ENCODE data around the gene WHRN. TPM values are rescaled to one million over a fixed set of nuclear protein-coding genes. Genes with fewer than 3 reads are reported as not detected.

Gene WHRN
- total RNA-seq, 6 donors from 2014 or later = 2.5 to 17.8 (median 5.6) TPM

DNA sequence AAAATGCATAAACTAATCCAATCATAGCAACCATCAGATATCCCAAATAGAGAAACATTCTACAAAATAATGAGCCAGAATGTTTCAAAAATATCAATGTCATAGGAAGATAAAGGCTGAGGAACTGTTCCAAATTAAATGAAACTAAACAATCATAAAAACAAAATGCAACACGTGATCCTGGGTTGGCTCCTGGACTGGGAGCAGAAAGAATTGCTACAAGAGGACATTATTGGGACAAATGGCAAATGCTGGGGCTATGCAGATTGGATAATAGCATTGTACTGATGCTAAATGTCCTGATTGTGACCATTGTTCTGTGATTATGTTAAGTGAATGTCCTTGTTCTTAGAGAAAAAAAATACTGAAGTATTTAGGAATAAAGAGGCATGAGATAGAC lies 63.3 kb downstream of the WHRN start:
- WGBS, 2 donors = 64 to 69% methylated on average over 1 of the region's 1 CpG
- TF ChIP-seq EP300 (IDR thresholded peaks at IDR 0.05) = no peak
- TF ChIP-seq POLR2AphosphoS5 (IDR thresholded peaks at IDR 0.05) = no peak
- no peak for TF ChIP-seq POLR2A (IDR thresholded peaks at IDR 0.05)
- TF ChIP-seq, protein P1, sequence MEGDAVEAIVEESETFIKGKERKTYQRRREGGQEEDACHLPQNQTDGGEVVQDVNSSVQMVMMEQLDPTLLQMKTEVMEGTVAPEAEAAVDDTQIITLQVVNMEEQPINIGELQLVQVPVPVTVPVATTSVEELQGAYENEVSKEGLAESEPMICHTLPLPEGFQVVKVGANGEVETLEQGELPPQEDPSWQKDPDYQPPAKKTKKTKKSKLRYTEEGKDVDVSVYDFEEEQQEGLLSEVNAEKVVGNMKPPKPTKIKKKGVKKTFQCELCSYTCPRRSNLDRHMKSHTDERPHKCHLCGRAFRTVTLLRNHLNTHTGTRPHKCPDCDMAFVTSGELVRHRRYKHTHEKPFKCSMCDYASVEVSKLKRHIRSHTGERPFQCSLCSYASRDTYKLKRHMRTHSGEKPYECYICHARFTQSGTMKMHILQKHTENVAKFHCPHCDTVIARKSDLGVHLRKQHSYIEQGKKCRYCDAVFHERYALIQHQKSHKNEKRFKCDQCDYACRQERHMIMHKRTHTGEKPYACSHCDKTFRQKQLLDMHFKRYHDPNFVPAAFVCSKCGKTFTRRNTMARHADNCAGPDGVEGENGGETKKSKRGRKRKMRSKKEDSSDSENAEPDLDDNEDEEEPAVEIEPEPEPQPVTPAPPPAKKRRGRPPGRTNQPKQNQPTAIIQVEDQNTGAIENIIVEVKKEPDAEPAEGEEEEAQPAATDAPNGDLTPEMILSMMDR (IDR thresholded peaks at IDR 0.05) = no peak
- Histone ChIP-seq H3K9me3 (no peaks in the 10 kb centered on the region), H3K27ac (no peak overlapping the region), H3K27me3 (no peaks in the 10 kb centered on the region), H3K4me3 (no peak overlapping the region), H3K36me3 (no peaks in the 10 kb centered on the region), H3K4me1 (no peaks in the 10 kb centered on the region)
- no peak for DNase-seq
- no peak for ATAC-seq (ENCODE audit: low FRiP score in 2 of 2)

DNA sequence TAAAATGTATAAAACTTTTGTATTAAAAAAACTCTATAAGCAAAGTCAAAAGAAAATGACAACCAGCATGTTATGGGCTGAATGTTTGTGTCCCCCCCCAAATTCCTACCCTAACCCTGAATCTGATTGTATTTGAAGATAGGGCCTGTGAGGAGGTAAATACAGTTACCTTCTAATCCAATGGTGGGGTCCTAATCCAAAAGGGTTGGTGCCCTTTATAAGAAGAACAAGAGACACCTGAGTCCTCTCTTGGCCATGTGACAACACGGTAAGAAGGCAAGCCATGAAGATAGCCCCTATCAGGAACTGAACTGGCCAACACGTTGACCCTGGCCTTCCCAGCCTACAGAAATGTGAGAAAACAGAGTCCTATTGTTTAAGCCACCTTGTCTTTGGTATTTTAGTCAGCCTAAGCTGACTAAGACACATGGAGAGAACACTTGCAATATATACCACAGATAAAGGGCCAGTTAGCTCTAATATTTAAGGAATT lies 67.8 kb downstream of the WHRN start:
- WGBS, 2 donors = 86 to 100% methylated on average over 2 of the region's 2 CpGs
- Histone ChIP-seq H3K4me1 (no peaks in the 10 kb centered on the region), H3K4me3 (no peak overlapping the region), H3K27me3 (no peaks in the 10 kb centered on the region), H3K36me3 (no peaks in the 10 kb centered on the region), H3K9me3 (no peaks in the 10 kb centered on the region), H3K27ac (no peak overlapping the region)
- DNase-seq (no peak), ATAC-seq (ENCODE audit: low FRiP score in 2 of 2) (no peak)
- TF ChIP-seq POLR2AphosphoS5 (IDR thresholded peaks at IDR 0.05) (no peak), POLR2A (IDR thresholded peaks at IDR 0.05) (no peak), EP300 (IDR thresholded peaks at IDR 0.05) (no peak)
- TF ChIP-seq, protein P1 (IDR thresholded peaks at IDR 0.05) = no peak

DNA sequence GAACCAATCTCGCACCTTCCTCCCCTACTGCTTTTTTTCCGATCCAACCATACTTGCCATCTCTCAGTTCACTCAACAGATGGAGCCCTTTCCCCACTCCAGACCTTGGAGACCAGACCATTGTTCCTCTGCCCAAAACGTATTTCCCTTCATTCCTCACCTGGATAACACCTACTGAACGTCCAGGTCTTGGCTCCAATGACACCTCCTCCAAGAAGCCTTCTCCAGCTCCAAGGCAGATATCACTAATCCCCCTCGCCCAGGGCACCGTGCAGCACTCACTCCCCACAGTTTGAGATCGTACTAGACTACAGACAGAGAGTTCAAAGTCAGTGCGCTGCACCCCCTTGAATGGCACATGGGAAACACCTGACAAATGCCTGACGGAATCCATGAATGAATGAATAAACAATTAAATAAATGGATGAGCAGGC lies 70.4 kb downstream of the WHRN start:
- Histone ChIP-seq H3K27ac (no peak overlapping the region), H3K4me1 (no peaks in the 10 kb centered on the region), H3K36me3 (no peaks in the 10 kb centered on the region), H3K4me3 (no peak overlapping the region), H3K27me3 (no peaks in the 10 kb centered on the region), H3K9me3 (no peaks in the 10 kb centered on the region)
- ATAC-seq (ENCODE audit: low FRiP score in 2 of 2) (no peak), DNase-seq (no peak)
- TF ChIP-seq EP300 (IDR thresholded peaks at IDR 0.05) (no peak), POLR2AphosphoS5 (IDR thresholded peaks at IDR 0.05) (no peak), POLR2A (IDR thresholded peaks at IDR 0.05) (no peak)
- TF ChIP-seq, protein P1 (IDR thresholded peaks at IDR 0.05) = peak in 3 of 6 experiments; percentile 7 to 19 (median 18)
- WGBS, 2 donors = 47 to 60% methylated on average over 9 of the region's 9 CpGs

DNA sequence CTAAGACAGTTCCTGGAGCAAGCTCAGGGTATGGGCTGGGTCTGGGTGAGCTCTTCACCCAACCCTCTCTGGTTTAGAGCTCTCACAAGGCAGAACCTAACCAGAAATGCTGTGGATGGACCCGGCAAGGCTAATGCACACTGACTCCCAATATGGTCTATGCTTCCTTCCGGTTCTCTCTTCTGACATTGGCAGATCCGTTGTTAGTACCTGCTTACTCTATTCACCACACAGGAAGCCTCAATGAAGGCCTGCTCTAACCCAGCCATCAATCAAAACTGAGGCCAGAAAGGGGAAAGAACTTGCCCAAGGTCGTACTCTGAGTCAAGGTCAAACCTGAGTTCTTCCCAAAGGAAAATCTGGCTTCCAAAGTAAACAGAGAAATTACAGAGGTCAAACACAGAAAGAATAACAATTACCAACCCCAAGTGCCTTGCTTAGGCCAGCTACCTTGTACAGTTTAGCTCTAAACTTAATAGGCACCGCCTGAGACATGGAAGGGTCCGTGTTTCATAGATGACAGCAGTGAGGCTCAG lies 71.5 kb downstream of the WHRN start:
- 48 to 59% methylated on average over 6 of the region's 6 CpGs for WGBS, 2 donors
- TF ChIP-seq, protein P1 (IDR thresholded peaks at IDR 0.05) = no peak
- TF ChIP-seq POLR2AphosphoS5 (IDR thresholded peaks at IDR 0.05) (no peak), EP300 (IDR thresholded peaks at IDR 0.05) (no peak), POLR2A (IDR thresholded peaks at IDR 0.05) (no peak)
- H3K27ac ChIP-seq = no peak overlapping the region

DNA sequence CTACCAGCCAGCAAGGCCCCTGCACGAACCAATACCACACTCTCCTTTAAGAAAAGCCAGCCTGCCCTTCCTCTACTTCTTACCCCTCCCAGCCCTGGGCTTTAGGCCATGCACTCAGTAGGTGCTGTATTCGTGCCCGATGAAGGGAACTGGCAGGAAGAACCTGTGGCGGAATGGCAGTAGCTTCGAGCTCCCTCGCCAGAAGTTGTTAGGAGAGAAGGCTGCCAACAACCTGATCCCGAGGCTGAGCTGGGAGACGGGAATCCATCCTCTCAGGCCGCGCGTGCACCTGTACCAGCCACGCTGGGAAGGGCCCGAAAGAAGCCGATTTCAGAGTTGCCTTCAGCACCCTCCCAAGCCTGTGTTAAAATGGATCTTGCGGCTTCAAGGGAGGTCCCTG lies 72.2 kb downstream of the WHRN start:
- 90 to 94% methylated on average over 15 of the region's 15 CpGs for WGBS, 2 donors
- ATAC-seq (ENCODE audit: low FRiP score in 2 of 2) (no peak), DNase-seq (no peak)
- H3K36me3 ChIP-seq = no peaks in the 10 kb centered on the region
- no peak overlapping the region for H3K27ac ChIP-seq
- no peaks in the 10 kb centered on the region for H3K9me3 ChIP-seq
- no peaks in the 10 kb centered on the region for H3K4me1 ChIP-seq
- H3K4me3 ChIP-seq = no peak overlapping the region
- H3K27me3 ChIP-seq = no peaks in the 10 kb centered on the region
- TF ChIP-seq POLR2A (IDR thresholded peaks at IDR 0.05) (no peak), EP300 (IDR thresholded peaks at IDR 0.05) (no peak), POLR2AphosphoS5 (IDR thresholded peaks at IDR 0.05) (no peak)
- TF ChIP-seq, protein P1 (IDR thresholded peaks at IDR 0.05) = no peak

More for the DNA sequence above, 71.5 kb downstream of the WHRN start:
- H3K27me3 ChIP-seq = no peaks in the 10 kb centered on the region
- no peaks in the 10 kb centered on the region for H3K9me3 ChIP-seq
- H3K4me1 ChIP-seq = no peaks in the 10 kb centered on the region
- H3K4me3 ChIP-seq = no peak overlapping the region
- DNase-seq (no peak), ATAC-seq (ENCODE audit: low FRiP score in 2 of 2) (no peak)
- H3K36me3 ChIP-seq = no peaks in the 10 kb centered on the region
